ENCODE data around the gene AADACL4.

GRCh38 chr1:12625276-12625675 is 18.6 kb upstream of the AADACL4 start:
- TF ChIP-seq CTCF (IDR thresholded peaks at IDR 0.05) (no peak), POLR2A (IDR thresholded peaks at IDR 0.05) (no peak)

All from heart left ventricle (tissue), 13 donors.